Endothelial cell of umbilical vein (primary cell): ENCODE results near the gene TRPV2. TPM values are rescaled to one million over a fixed set of nuclear protein-coding genes. Genes with fewer than 3 reads are reported as not detected.

Experiments
- BruUV-seq: library from RNA; stranded (reverse); fragments of 400-500 nt; replicated peaks from 2 replicates; lab custom pipeline; 2021; lab: Mats Ljungman, UMichigan
- CTCF ChIA-PET: fragments of 300-600, 350-600 bp; sonication (Branson Sonifier 250); formaldehyde crosslinking; loops from one replicate; lab custom pipeline; 2021; ENCODE audit warnings: antibody characterized with exemption, inconsistent platforms; lab: Charles Lee
- POLR2A ChIA-PET: fragments of 300-600, 350-600 bp; sonication (Branson Sonifier 250); formaldehyde crosslinking; loops from one replicate; lab custom pipeline; 2021; ENCODE audit warnings: antibody characterized with exemption, inconsistent platforms; lab: Charles Lee
- DNase-seq: peaks from one replicate; pipeline ENCODE4 v3.0.0-alpha.2; 2011; ENCODE audit warnings: low read depth, low spot score
- FAIRE-seq: peaks from 2 replicates; lab custom pipeline; 2011; peaks lifted over from hg19 to GRCh38; lab: Jason Lieb, UNC
- H2AFZ ChIP-seq: 2 replicates; pipeline ENCODE4 v1.6.0; 2012; ENCODE audit warnings: low read depth, low read length, control low read depth, inconsistent platforms
- H3K27ac ChIP-seq: 2 replicates; pipeline ENCODE4 v1.5.1; 2011; ENCODE audit warnings: low read depth, mild to moderate bottlenecking, control low read depth, low read length, moderate library complexity; ENCODE audit not compliant: insufficient read depth
- H3K27me3 ChIP-seq, 2 experiments: 2 replicates each; pipeline versions ENCODE4 v1.6.0 to v1.6.1; 2011; ENCODE audit warnings: low read length in 2 of 2, mixed read lengths in 1 of 2; ENCODE audit not compliant: control insufficient read depth in 2 of 2, insufficient read depth in 2 of 2
- H3K36me3 ChIP-seq, 2 experiments: 2 replicates in 1 of 2; 3 replicates in 1 of 2; pipeline ENCODE4 v1.5.1; 2011; ENCODE audit warnings: low read length in 2 of 2, mild to moderate bottlenecking in 1 of 2, moderate library complexity in 1 of 2; ENCODE audit not compliant: control insufficient read depth in 2 of 2, insufficient read depth in 2 of 2; ENCODE audit errors: extremely low read depth in 1 of 2
- H3K4me1 ChIP-seq: 3 replicates; pipeline ENCODE4 v1.5.1; 2011; ENCODE audit warnings: mild to moderate bottlenecking, low read length; ENCODE audit not compliant: control insufficient read depth, insufficient read depth; ENCODE audit errors: extremely low read depth
- H3K4me2 ChIP-seq: 2 replicates; pipeline ENCODE4 v1.6.1; 2011; ENCODE audit warnings: low read length, control low read depth, mixed read lengths; ENCODE audit not compliant: insufficient read depth
- H3K4me3 ChIP-seq, 3 experiments: fragments of 200-600 bp in 1 of 3; sonication (generic), shearing (Covaris generic) in 1 of 3; replicated peaks in 1 of 3; 2 replicates each; pipeline ENCODE4 v1.5.1; 2011 to 2016; ENCODE audit warnings: control low read depth in 3 of 3, low read length in 3 of 3, mild to moderate bottlenecking in 2 of 3, inconsistent platforms in 1 of 3, low read depth in 1 of 3, moderate library complexity in 1 of 3; ENCODE audit not compliant: insufficient read depth in 1 of 3
- H3K79me2 ChIP-seq: 2 replicates; pipeline ENCODE4 v1.6.0; 2012; ENCODE audit warnings: low read length, inconsistent platforms; ENCODE audit not compliant: control insufficient read depth, insufficient read depth
- H3K9ac ChIP-seq: replicated peaks from 2 replicates; pipeline ENCODE3; 2011; ENCODE audit warnings: low read length, control low read depth; ENCODE audit not compliant: insufficient read depth; ENCODE audit errors: extremely low read depth
- H3K9me1 ChIP-seq: replicated peaks from 3 replicates; pipeline ENCODE4 v1.6.0; 2011; ENCODE audit warnings: mild to moderate bottlenecking, low read length; ENCODE audit not compliant: control insufficient read depth, insufficient read depth; ENCODE audit errors: extremely low read depth
- H3K9me3 ChIP-seq: replicated peaks from 2 replicates; pipeline ENCODE4 v1.5.1; 2012; ENCODE audit warnings: low read length, inconsistent platforms; ENCODE audit not compliant: control insufficient read depth, insufficient read depth
- H4K20me1 ChIP-seq: replicated peaks from 2 replicates; pipeline ENCODE3; 2011; ENCODE audit warnings: mild to moderate bottlenecking, low read length; ENCODE audit not compliant: control insufficient read depth, insufficient read depth; ENCODE audit errors: extremely low read depth
- EZH2 ChIP-seq: IDR thresholded peaks from 2 replicates; pipeline ENCODE4 v1.6.1; 2012; ENCODE audit warnings: borderline replicate concordance, low read depth, mild to moderate bottlenecking, moderate library complexity, low read length, inconsistent platforms; ENCODE audit not compliant: severe bottlenecking
- FOS ChIP-seq: IDR thresholded peaks from 2 replicates; pipeline ENCODE4 v1.6.1; 2011; ENCODE audit warnings: mild to moderate bottlenecking, low read length, moderate library complexity, borderline replicate concordance; ENCODE audit not compliant: insufficient read depth
- GATA2 ChIP-seq: IDR thresholded peaks from 2 replicates; pipeline ENCODE4 v1.7.0; 2011; ENCODE audit warnings: low read depth, mild to moderate bottlenecking, moderate library complexity, mixed read lengths, low read length; ENCODE audit not compliant: insufficient read length, insufficient read depth
- JUN ChIP-seq: IDR thresholded peaks from 2 replicates; pipeline ENCODE4 v1.6.1; 2011; ENCODE audit warnings: borderline replicate concordance, low read depth; ENCODE audit not compliant: insufficient read length, insufficient read depth
- MYC ChIP-seq: IDR thresholded peaks from one replicate; pipeline ENCODE4 v1.6.1; 2011; ENCODE audit warnings: mild to moderate bottlenecking, low read depth, low read length
- dilution Hi-C: fragments of 300-500 bp; cut with MboI; formaldehyde crosslinking; loops from one replicate; pipeline ENCODE4 v1.15.0; 2019; ENCODE audit warnings: low sequenced_read_pairs; ENCODE audit not compliant: extremely low pct_ligation_motif_present
- intact Hi-C: fragments of 100-400 bp; cut with micrococcal nuclease; formaldehyde crosslinking; loops from one replicate; pipeline ENCODE4 v1.10.0; 2022
- polyA plus RNA-seq, 4 experiments: library from polyadenylated mRNA; depleted of rRNA in 3 of 4; stranded (reverse) in 3 of 4; unstranded in 1 of 4; fragments of >200 nt; gene quantifications; 2 replicates each; pipeline versions ENCODE4 v1.2.1 to v1.2.3, GENCODE V29; 2011 to 2012; ENCODE audit warnings: missing spikeins in 1 of 4
- total RNA-seq: library from RNA; stranded (reverse); gene quantifications from 2 replicates; pipeline ENCODE4 v1.2.3, GENCODE V29; 2021
- TF ChIP-seq, protein P1 (sequence below), 2 donors: IDR thresholded peaks; 1 replicate in 1 of 2; 2 replicates in 1 of 2; pipeline ENCODE4 v1.5.1; 2011; ENCODE audit warnings: low read length in 2 of 2, mild to moderate bottlenecking in 2 of 2, moderate library complexity in 2 of 2, control low read depth in 1 of 2, inconsistent platforms in 1 of 2, low read depth in 1 of 2; ENCODE audit not compliant: insufficient read depth in 1 of 2; ENCODE audit errors: extremely low read depth in 1 of 2

Gene TRPV2
- total and polyA plus RNA-seq, 2 donors (not counting 3 experiments of a cell fraction or from before 2014, with no cell fraction given): 4.2 to 10.6 TPM

GRCh38 chr17:16470265-16470664 lies 54.9 kb downstream of the TRPV2 start:
- CTCF ChIA-PET: interaction anchor here (1.9 to 6.2 kb wide), 4 partner anchors 14 to 51 kb away, joined by 6 to 43 read pairs (median 12); no protein-coding TSS in a partner anchor
- no peaks in the 10 kb centered on the region for H3K79me2 ChIP-seq
- peaks cover 20% of the 10 kb centered on the region for H3K4me1 ChIP-seq
- peak overlapping the region; percentile 14 for H3K4me2 ChIP-seq
- H3K4me3 ChIP-seq: no peak overlapping the region
- no peaks in the 10 kb centered on the region for H3K9me1 ChIP-seq
- H3K9me3 ChIP-seq: no peaks in the 10 kb centered on the region
- FAIRE-seq (peak; percentile 50), DNase-seq (peak; percentile 33)
- no peak overlapping the region for H3K9ac ChIP-seq
- intact Hi-C loops: no loop called here
- BruUV-seq: no TSS peak
- TF ChIP-seq, protein P1, sequence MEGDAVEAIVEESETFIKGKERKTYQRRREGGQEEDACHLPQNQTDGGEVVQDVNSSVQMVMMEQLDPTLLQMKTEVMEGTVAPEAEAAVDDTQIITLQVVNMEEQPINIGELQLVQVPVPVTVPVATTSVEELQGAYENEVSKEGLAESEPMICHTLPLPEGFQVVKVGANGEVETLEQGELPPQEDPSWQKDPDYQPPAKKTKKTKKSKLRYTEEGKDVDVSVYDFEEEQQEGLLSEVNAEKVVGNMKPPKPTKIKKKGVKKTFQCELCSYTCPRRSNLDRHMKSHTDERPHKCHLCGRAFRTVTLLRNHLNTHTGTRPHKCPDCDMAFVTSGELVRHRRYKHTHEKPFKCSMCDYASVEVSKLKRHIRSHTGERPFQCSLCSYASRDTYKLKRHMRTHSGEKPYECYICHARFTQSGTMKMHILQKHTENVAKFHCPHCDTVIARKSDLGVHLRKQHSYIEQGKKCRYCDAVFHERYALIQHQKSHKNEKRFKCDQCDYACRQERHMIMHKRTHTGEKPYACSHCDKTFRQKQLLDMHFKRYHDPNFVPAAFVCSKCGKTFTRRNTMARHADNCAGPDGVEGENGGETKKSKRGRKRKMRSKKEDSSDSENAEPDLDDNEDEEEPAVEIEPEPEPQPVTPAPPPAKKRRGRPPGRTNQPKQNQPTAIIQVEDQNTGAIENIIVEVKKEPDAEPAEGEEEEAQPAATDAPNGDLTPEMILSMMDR (IDR thresholded peaks at IDR 0.05; ENCODE audit: extremely low read depth in 1 of 2, insufficient read depth in 1 of 2, low read depth in 1 of 2, low read length in 2 of 2): peak in 1 of 2 donors; percentile 36
- no peak for TF ChIP-seq EZH2
- TF ChIP-seq JUN: no peak
- no peak for TF ChIP-seq GATA2
- no peak for TF ChIP-seq FOS
- TF ChIP-seq MYC: no peak
- H3K27ac ChIP-seq: no peak overlapping the region
- no peaks in the 10 kb centered on the region for H4K20me1 ChIP-seq
- dilution Hi-C loops: no loop called here
- POLR2A ChIA-PET: no interaction called here
- H3K27me3 ChIP-seq: no peaks in the 10 kb centered on the region
- no peaks in the 10 kb centered on the region for H3K36me3 ChIP-seq
- H2AFZ ChIP-seq: peak overlapping the region; percentile 52
